ENCODE measurements around the gene TACC3.

- TF ChIP-seq FOXM1 (IDR thresholded peaks at IDR 0.05; ENCODE audit: borderline replicate concordance) = no peak
- TF ChIP-seq ZNF384 (IDR thresholded peaks at IDR 0.05) = no peak
- no peak for TF ChIP-seq LEF1 (IDR thresholded peaks at IDR 0.05; ENCODE audit: borderline replicate concordance)
- no peak for TF ChIP-seq NFRKB (IDR thresholded peaks at IDR 0.05)
- no peak for TF ChIP-seq ARNT (IDR thresholded peaks at IDR 0.05)
- no peak for TF ChIP-seq ELF4 (IDR thresholded peaks at IDR 0.05)
Observed at GRCh38 chr4:1763070-1763549, 41.8 kb downstream of the TACC3 start.

Data from HEK293T (cell line).